ENCODE measurements around the gene DDX41. TPM values are rescaled to one million over a fixed set of nuclear protein-coding genes. Genes with fewer than 3 reads are reported as not detected.

Gene DDX41
- total RNA-seq, 2 experiments from 2014 or later, result 49.6 to 49.7 TPM

DNA sequence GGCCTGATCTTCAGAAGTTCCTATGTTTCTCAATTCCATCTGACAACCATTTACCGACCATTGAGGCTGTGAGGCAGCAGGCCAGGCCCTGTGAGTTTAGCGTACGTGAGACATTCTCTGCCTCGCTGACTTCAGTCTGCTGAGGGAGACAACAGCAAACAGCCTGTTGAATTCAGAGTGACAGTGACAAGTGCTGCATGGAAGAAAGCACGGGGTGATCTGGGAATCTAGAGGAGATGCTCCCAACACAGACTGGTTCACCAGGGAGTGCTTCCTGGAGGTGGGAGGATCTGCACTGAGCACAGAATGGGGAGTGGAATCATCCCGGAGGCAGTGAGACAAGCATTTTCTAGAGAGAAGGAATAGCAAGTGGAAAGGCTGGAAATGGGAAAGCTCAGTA, 10.0 kb upstream of the DDX41 start:
- H3K4me1 ChIP-seq (ENCODE audit: insufficient read depth, low read length), result peaks cover 1% of the 10 kb centered on the region
- no peak overlapping the region for H3K4me3 Mint-ChIP-seq
- peaks cover 10% of the 10 kb centered on the region for H3K36me3 Mint-ChIP-seq (ENCODE audit: low read depth)
- POLR2A ChIA-PET, result no interaction called here
- no peaks in the 10 kb centered on the region for H3K9me3 Mint-ChIP-seq
- no peak overlapping the region for H3K4me3 ChIP-seq (ENCODE audit: low read length)
- H3K36me3 ChIP-seq (ENCODE audit: insufficient read depth, low read length), result peaks cover 81% of the 10 kb centered on the region
- DNase-seq (no peak), ATAC-seq (ENCODE audit: poor library complexity) (no peak)
- intact Hi-C loops (cut with DNase I, micrococcal nuclease), result no loop called here
- no peaks in the 10 kb centered on the region for H3K9me3 ChIP-seq (ENCODE audit: control insufficient read depth in 1 of 2, insufficient read depth in 1 of 2, low read length in 2 of 2)
- H3K27me3 ChIP-seq (ENCODE audit: control insufficient read depth in 1 of 2, insufficient read depth in 2 of 2, low read length in 2 of 2), result no peaks in the 10 kb centered on the region
- H3K27ac ChIP-seq (ENCODE audit: low read depth in 1 of 2, low read length in 2 of 2), result no peak overlapping the region
- no peak for TF ChIP-seq CTCF (IDR thresholded peaks at IDR 0.05)
- H3K27ac Mint-ChIP-seq, result no peak overlapping the region
- H3K27me3 Mint-ChIP-seq, result no peaks in the 10 kb centered on the region
- CTCF ChIA-PET, result no interaction called here
- peaks cover 4% of the 10 kb centered on the region for H3K4me1 Mint-ChIP-seq (ENCODE audit: low read depth)

- Mint-ChIP-seq H3K27me3 (no peaks in the 10 kb centered on the region), H3K9me3 (no peaks in the 10 kb centered on the region), H3K4me1 (ENCODE audit: low read depth) (peaks cover 10% of the 10 kb centered on the region), H3K4me3 (no peak overlapping the region), H3K27ac (no peak overlapping the region), H3K36me3 (ENCODE audit: low read depth) (peaks cover 14% of the 10 kb centered on the region)
- Histone ChIP-seq H3K27me3 (ENCODE audit: control insufficient read depth in 1 of 2, insufficient read depth in 2 of 2, low read length in 2 of 2) (no peaks in the 10 kb centered on the region), H3K36me3 (ENCODE audit: insufficient read depth, low read length) (peaks cover 81% of the 10 kb centered on the region), H3K4me3 (ENCODE audit: low read length) (no peak overlapping the region), H3K27ac (ENCODE audit: low read depth in 1 of 2, low read length in 2 of 2) (no peak overlapping the region), H3K9me3 (ENCODE audit: control insufficient read depth in 1 of 2, insufficient read depth in 1 of 2, low read length in 2 of 2) (no peaks in the 10 kb centered on the region), H3K4me1 (ENCODE audit: insufficient read depth, low read length) (peaks cover 7% of the 10 kb centered on the region)
- CTCF ChIA-PET, result no interaction called here
- no peak for TF ChIP-seq CTCF (IDR thresholded peaks at IDR 0.05)
- POLR2A ChIA-PET, result no interaction called here
- DNase-seq, result no peak
- ATAC-seq (ENCODE audit: poor library complexity), result no peak
- intact Hi-C loops (cut with DNase I, micrococcal nuclease), result no loop called here
Observed at GRCh38 chr5:177526191-177526590, 9.4 kb upstream of the DDX41 start.

GRCh38 chr5:177524941-177525655, 8.3 kb upstream of the DDX41 start:
- Histone ChIP-seq H3K27ac (ENCODE audit: low read depth in 1 of 2, low read length in 2 of 2) (no peak overlapping the region), H3K36me3 (ENCODE audit: insufficient read depth, low read length) (peaks cover 83% of the 10 kb centered on the region), H3K27me3 (ENCODE audit: control insufficient read depth in 1 of 2, insufficient read depth in 2 of 2, low read length in 2 of 2) (no peaks in the 10 kb centered on the region), H3K9me3 (ENCODE audit: control insufficient read depth in 1 of 2, insufficient read depth in 1 of 2, low read length in 2 of 2) (no peaks in the 10 kb centered on the region), H3K4me3 (ENCODE audit: low read length) (no peak overlapping the region), H3K4me1 (ENCODE audit: insufficient read depth, low read length) (peaks cover 17% of the 10 kb centered on the region)
- Mint-ChIP-seq H3K36me3 (ENCODE audit: low read depth) (peaks cover 14% of the 10 kb centered on the region), H3K27me3 (no peaks in the 10 kb centered on the region), H3K27ac (no peak overlapping the region), H3K4me1 (ENCODE audit: low read depth) (peaks cover 18% of the 10 kb centered on the region), H3K4me3 (no peak overlapping the region), H3K9me3 (no peaks in the 10 kb centered on the region)
- intact Hi-C loops (cut with DNase I, micrococcal nuclease), result no loop called here
- no peak for TF ChIP-seq CTCF (IDR thresholded peaks at IDR 0.05)
- ATAC-seq (ENCODE audit: poor library complexity), result no peak
- ChIA-PET CTCF (no interaction called here), POLR2A (no interaction called here)
- no peak for DNase-seq
